Measurements from ENCODE around the gene PPM1H.

PPM1H gene

DNA sequence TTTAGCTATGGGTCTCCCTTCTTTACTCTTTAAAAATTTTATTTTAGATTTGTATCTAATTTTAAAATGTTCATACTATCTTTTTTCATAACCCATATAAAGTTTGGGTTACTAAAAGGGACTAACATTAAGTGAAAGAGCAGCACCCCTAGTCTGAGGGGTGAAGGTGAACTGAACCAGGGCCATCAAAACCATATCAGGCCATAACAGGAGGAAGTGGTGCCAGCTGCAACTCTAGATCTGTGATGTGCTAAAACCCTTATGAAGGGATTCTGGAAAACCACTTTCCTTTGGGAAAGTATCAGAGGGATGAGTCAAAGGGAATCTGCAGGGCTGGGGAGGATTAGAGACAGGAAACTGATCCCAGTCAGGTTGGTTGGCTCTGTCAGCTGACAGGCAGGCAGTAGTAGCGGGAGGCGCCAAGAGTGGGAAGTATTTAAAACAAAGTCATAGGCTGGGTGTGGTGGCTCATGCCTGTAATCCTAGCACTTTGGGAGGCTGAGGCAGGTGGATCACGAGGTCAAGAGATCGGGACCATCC is 162.5 kb downstream of the PPM1H start:
- peak; percentile 70 for DNase-seq (ENCODE audit: low read depth)
- no peak overlapping the region for H3K4me3 ChIP-seq (ENCODE audit: control insufficient read depth, low read depth, low read length)
- TF ChIP-seq, protein P1, sequence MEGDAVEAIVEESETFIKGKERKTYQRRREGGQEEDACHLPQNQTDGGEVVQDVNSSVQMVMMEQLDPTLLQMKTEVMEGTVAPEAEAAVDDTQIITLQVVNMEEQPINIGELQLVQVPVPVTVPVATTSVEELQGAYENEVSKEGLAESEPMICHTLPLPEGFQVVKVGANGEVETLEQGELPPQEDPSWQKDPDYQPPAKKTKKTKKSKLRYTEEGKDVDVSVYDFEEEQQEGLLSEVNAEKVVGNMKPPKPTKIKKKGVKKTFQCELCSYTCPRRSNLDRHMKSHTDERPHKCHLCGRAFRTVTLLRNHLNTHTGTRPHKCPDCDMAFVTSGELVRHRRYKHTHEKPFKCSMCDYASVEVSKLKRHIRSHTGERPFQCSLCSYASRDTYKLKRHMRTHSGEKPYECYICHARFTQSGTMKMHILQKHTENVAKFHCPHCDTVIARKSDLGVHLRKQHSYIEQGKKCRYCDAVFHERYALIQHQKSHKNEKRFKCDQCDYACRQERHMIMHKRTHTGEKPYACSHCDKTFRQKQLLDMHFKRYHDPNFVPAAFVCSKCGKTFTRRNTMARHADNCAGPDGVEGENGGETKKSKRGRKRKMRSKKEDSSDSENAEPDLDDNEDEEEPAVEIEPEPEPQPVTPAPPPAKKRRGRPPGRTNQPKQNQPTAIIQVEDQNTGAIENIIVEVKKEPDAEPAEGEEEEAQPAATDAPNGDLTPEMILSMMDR (conservative IDR thresholded peaks at IDR 0.05; ENCODE audit: control insufficient read depth, insufficient read depth, low read depth, low read length): no peak

DNA sequence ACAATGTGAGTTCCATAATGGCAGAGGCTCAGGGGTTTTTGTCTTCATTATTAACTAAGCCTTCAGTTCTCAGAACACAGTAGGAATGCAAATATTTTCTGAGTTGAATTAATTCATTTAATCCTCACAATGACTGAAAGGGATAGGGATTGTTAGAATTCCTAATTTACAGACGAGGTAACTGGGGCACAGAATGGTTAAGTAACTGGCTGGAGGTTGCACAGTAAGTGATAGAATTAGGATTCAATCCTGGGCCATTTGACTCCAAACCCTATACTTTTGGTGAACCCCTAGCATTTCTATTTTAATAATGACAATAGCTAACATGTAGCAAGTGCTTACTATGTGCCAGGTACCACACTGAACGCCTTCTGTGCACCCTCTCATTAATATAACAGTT is 163.1 kb downstream of the PPM1H start:
- TF ChIP-seq, protein P1 (conservative IDR thresholded peaks at IDR 0.05; ENCODE audit: control insufficient read depth, insufficient read depth, low read depth, low read length): no peak
- no peak for DNase-seq (ENCODE audit: low read depth)
- no peak overlapping the region for H3K4me3 ChIP-seq (ENCODE audit: control insufficient read depth, low read depth, low read length)

DNA sequence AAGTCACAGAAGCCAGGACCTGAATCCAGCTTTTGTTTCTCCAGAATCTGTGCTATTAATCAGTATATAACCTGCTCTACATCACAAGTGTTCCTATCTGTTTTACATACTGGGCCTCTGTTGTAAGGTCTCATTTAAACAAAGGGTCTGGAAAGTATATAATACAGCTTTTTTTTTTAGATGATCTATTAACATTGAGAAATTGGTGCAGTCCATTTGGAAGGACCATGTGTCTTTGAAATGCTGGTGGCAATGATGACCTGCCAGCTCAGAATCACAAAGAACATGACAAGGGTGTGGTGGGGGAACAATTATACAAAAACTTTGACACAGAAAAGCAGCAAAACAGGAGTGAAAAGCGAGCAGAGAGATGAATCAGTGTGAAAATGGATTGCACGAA is 164.6 kb downstream of the PPM1H start:
- TF ChIP-seq, protein P1 (conservative IDR thresholded peaks at IDR 0.05; ENCODE audit: control insufficient read depth, insufficient read depth, low read depth, low read length): no peak
- DNase-seq (ENCODE audit: low read depth): no peak
- H3K4me3 ChIP-seq (ENCODE audit: control insufficient read depth, low read depth, low read length): no peak overlapping the region

DNA sequence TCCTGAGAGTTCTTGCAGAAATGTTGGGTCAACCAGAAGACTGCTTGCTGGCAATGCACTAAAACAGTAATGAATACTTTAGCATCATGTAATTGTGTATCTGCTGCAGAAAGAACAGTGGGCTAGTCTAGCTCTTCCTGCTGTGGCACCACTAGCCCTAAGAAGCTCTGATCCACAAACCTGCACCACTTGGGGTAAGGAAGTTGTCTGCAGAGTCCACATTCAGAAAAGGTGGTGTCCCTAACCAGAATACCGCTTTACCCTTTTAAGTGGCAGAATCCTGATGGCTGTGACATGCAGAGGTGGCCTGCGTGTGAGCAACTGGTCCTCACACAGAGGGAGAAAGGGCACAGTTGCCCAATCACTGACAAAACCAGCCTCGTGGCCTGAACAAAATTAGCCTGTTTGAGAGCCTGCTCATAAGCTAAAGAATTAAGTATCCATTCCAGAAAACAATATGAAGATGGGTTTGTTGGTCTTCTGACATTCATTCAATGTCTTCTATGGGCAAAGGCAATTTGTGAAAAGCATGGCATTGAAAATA is 165.8 kb downstream of the PPM1H start:
- no peak for DNase-seq (ENCODE audit: low read depth)
- no peak overlapping the region for H3K4me3 ChIP-seq (ENCODE audit: control insufficient read depth, low read depth, low read length)
- TF ChIP-seq, protein P1 (conservative IDR thresholded peaks at IDR 0.05; ENCODE audit: control insufficient read depth, insufficient read depth, low read depth, low read length): no peak

DNA sequence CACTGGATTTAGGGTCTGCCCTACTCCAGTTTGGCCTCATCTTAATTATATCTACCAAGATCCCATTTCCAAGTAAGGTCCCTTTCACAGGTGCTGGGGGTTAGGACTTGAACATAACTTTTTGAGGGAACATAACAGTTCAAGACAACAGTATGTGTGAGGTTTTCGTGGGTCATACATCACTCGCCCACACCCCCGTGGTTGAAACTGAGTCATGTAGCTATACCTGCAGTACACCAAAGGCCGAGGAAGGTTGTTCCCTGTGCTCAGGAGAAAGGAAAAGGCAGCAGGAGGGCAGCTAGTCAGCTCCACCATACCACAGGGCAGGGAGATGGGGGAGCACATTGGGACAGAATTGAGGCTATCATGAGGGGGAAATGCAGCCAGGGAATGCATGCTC is 167.0 kb downstream of the PPM1H start:
- TF ChIP-seq, protein P1 (conservative IDR thresholded peaks at IDR 0.05; ENCODE audit: control insufficient read depth, insufficient read depth, low read depth, low read length): no peak
- no peak for DNase-seq (ENCODE audit: low read depth)

DNA sequence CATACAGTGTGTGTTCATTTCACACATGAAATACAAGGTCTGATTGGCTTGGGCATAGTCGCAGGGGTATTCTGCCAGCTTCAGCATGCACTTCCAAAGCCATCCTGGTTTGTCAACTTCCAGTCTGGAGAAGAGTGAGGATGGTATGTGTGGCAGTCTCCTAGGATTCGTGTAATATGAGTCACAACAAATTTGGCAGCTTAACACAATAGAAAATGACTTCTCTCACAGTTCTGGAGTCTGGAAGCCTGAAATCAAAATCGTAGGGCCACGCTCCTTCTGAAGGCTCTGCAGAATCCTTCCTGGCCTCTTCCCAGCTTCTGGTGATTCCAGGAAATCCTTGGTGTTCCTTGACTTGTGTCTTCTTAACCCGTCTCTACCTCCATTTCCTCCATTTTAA is 167.5 kb downstream of the PPM1H start:
- DNase-seq (ENCODE audit: low read depth): peak; percentile 54

More for the DNA sequence above, 167.0 kb downstream of the PPM1H start:
- H3K4me3 ChIP-seq (ENCODE audit: control insufficient read depth, low read depth, low read length): no peak overlapping the region

More for the DNA sequence above, 167.5 kb downstream of the PPM1H start:
- H3K4me3 ChIP-seq (ENCODE audit: control insufficient read depth, low read depth, low read length): no peak overlapping the region
- TF ChIP-seq, protein P1 (conservative IDR thresholded peaks at IDR 0.05; ENCODE audit: control insufficient read depth, insufficient read depth, low read depth, low read length): no peak
